ENCODE results near the gene TXNL4B.
A peak's percentile ranks its signal among the peaks of the same experiment; 100 is the strongest.
"Not testable (repeated sequence)": the region's sequence is repeated elsewhere in the genome, so short reads cannot be mapped to it uniquely, and the experiment has no call there.

The TXNL4B gene

GRCh38 chr16:72094266-72094610, 818 bp upstream of the TXNL4B start:
- TF ChIP-seq CTCF (IDR thresholded peaks at IDR 0.05; ENCODE audit: control insufficient read depth, extremely low read depth, insufficient read depth) = no peak
- peak overlapping the region; percentile 92 for H3K4me3 ChIP-seq (ENCODE audit: low read depth, low read length)
- no peak for DNase-seq (ENCODE audit: low read depth)

GRCh38 chr16:72092832-72093447, 480 bp downstream of the TXNL4B start:
- DNase-seq (ENCODE audit: low read depth) = no peak
- peak overlapping the region; percentile 92 for H3K4me3 ChIP-seq (ENCODE audit: low read depth, low read length)
- TF ChIP-seq CTCF (IDR thresholded peaks at IDR 0.05; ENCODE audit: control insufficient read depth, extremely low read depth, insufficient read depth) = no peak

- TF ChIP-seq CTCF (IDR thresholded peaks at IDR 0.05; ENCODE audit: control insufficient read depth, extremely low read depth, insufficient read depth) = no peak
- DNase-seq (ENCODE audit: low read depth) = no peak
- no peak overlapping the region for H3K4me3 ChIP-seq (ENCODE audit: low read depth, low read length)
Measured at GRCh38 chr16:72091217-72091616, 2.2 kb downstream of the TXNL4B start.

GRCh38 chr16:72085002-72085401, 8.4 kb downstream of the TXNL4B start:
- no peak for DNase-seq (ENCODE audit: low read depth)
- no peak overlapping the region for H3K4me3 ChIP-seq (ENCODE audit: low read depth, low read length)
- no peak for TF ChIP-seq CTCF (IDR thresholded peaks at IDR 0.05; ENCODE audit: control insufficient read depth, extremely low read depth, insufficient read depth)

- H3K4me3 ChIP-seq (ENCODE audit: low read depth, low read length) = no peak overlapping the region
- TF ChIP-seq CTCF (IDR thresholded peaks at IDR 0.05; ENCODE audit: control insufficient read depth, extremely low read depth, insufficient read depth) = no peak
- no peak for DNase-seq (ENCODE audit: low read depth)
Measured at GRCh38 chr16:72084445-72084844, 9.0 kb downstream of the TXNL4B start.

- TF ChIP-seq CTCF (IDR thresholded peaks at IDR 0.05; ENCODE audit: control insufficient read depth, extremely low read depth, insufficient read depth) = no peak
- no peak overlapping the region for H3K4me3 ChIP-seq (ENCODE audit: low read depth, low read length)
- no peak for DNase-seq (ENCODE audit: low read depth)
Measured at GRCh38 chr16:72083778-72084404, 9.5 kb downstream of the TXNL4B start.

GRCh38 chr16:72076991-72077706, 16.3 kb downstream of the TXNL4B start:
- DNase-seq (ENCODE audit: low read depth) = not testable (repeated sequence)

GRCh38 chr16:72075067-72075466, 18.4 kb downstream of the TXNL4B start:
- H3K4me3 ChIP-seq (ENCODE audit: low read depth, low read length); DNase-seq (ENCODE audit: low read depth): not testable (repeated sequence)

More at GRCh38 chr16:72076991-72077706, 16.3 kb downstream of the TXNL4B start:
- not testable (repeated sequence) for H3K4me3 ChIP-seq (ENCODE audit: low read depth, low read length)
